Calu3 (cell line): ENCODE results near the gene ZNF80. TPM values are rescaled to one million over a fixed set of nuclear protein-coding genes. Genes with fewer than 3 reads are reported as not detected.

Experiments used
- BruUV-seq: library from RNA; stranded (reverse); fragments of 400-500 nt; replicated peaks from 2 replicates; lab custom pipeline; 2021; lab: Mats Ljungman, UMichigan
- CTCF ChIA-PET: fragments of 300-600 bp; sonication (Branson Sonifier 250); formaldehyde crosslinking; loops from one replicate; lab custom pipeline; 2022; ENCODE audit warnings: antibody characterized with exemption; lab: Charles Lee
- DNase-seq: peaks from one replicate; pipeline ENCODE4 v3.0.0; 2022
- H3K27ac Mint-ChIP-seq: one replicate; pipeline ENCODE4 v1.8.0; 2022; ENCODE audit warnings: mixed read lengths; ENCODE audit not compliant: unreplicated experiment
- H3K27me3 Mint-ChIP-seq: one replicate; pipeline ENCODE4 v1.8.0; 2022; ENCODE audit warnings: mixed read lengths; ENCODE audit not compliant: unreplicated experiment
- H3K36me3 Mint-ChIP-seq: one replicate; pipeline ENCODE4 v1.8.0; 2022; ENCODE audit warnings: mild to moderate bottlenecking, moderate library complexity, mixed read lengths; ENCODE audit not compliant: insufficient read depth, unreplicated experiment
- H3K4me1 Mint-ChIP-seq: one replicate; pipeline ENCODE4 v1.8.0; 2022; ENCODE audit warnings: mild to moderate bottlenecking, low read depth, mixed read lengths; ENCODE audit not compliant: unreplicated experiment
- H3K4me3 Mint-ChIP-seq: one replicate; pipeline ENCODE4 v1.8.0; 2022; ENCODE audit warnings: mild to moderate bottlenecking, low read depth, moderate library complexity, mixed read lengths; ENCODE audit not compliant: unreplicated experiment
- H3K9me3 Mint-ChIP-seq: one replicate; pipeline ENCODE4 v1.8.0; 2022; ENCODE audit warnings: low read depth, mixed read lengths; ENCODE audit not compliant: unreplicated experiment
- CTCF ChIP-seq: fragments of 200-600 bp; IDR thresholded peaks from one replicate; pipeline ENCODE4 v1.8.0; 2022; ENCODE audit warnings: antibody characterized with exemption; ENCODE audit not compliant: unreplicated experiment
- intact Hi-C: fragments of 100-400 bp; cut with micrococcal nuclease; formaldehyde crosslinking; loops from one replicate; pipeline ENCODE4 v1.10.0; 2022; ENCODE audit not compliant: unreplicated experiment
- total RNA-seq: library from RNA; stranded (reverse); gene quantifications from 2 replicates; pipeline ENCODE4 v1.2.3, GENCODE V29; 2022

Gene ZNF80
- total RNA-seq, 1 experiment from 2014 or later = not detected

- no peak overlapping the region for H3K27ac Mint-ChIP-seq
- no peak for TF ChIP-seq CTCF
- intact Hi-C loops = no loop called here
- peaks cover 12% of the 10 kb centered on the region for H3K27me3 Mint-ChIP-seq
- BruUV-seq = no TSS peak
- H3K36me3 Mint-ChIP-seq = no peaks in the 10 kb centered on the region
- CTCF ChIA-PET = no interaction called here
- DNase-seq = no peak
- H3K4me3 Mint-ChIP-seq = no peak overlapping the region
- H3K4me1 Mint-ChIP-seq = no peaks in the 10 kb centered on the region
- peaks cover 5% of the 10 kb centered on the region for H3K9me3 Mint-ChIP-seq
Measured at GRCh38 chr3:114274929-114275328, 37.6 kb upstream of the ZNF80 start.

- H3K36me3 Mint-ChIP-seq = no peaks in the 10 kb centered on the region
- intact Hi-C loops = no loop called here
- no peaks in the 10 kb centered on the region for H3K4me1 Mint-ChIP-seq
- peaks cover 7% of the 10 kb centered on the region for H3K9me3 Mint-ChIP-seq
- H3K27ac Mint-ChIP-seq = no peak overlapping the region
- H3K4me3 Mint-ChIP-seq = no peak overlapping the region
- H3K27me3 Mint-ChIP-seq = peaks cover 12% of the 10 kb centered on the region
- no TSS peak for BruUV-seq
- CTCF ChIA-PET = no interaction called here
- TF ChIP-seq CTCF = no peak
- no peak for DNase-seq
Measured at GRCh38 chr3:114272271-114272670, 34.9 kb upstream of the ZNF80 start.

DNA sequence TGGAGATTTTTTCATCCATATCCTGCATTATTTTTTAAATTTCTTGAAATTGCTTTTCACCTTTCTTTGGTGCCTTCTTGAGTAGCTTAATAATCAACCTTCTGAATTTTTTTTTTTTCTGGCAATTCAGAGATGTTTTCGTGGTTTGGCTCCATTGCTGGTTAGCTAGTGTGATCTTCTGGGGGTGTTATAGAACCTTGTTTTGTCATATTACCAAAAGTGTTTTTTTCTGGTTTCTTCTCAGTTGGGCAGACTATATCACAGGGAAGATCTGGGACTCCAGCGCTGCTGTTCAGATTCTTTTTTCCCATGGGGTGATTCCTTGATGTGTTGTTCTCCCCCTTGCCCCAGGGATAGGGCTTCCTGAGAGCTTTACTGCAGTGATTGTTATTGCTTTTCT lies 32.6 kb upstream of the ZNF80 start:
- no peak for DNase-seq
- H3K4me1 Mint-ChIP-seq = no peaks in the 10 kb centered on the region
- H3K27me3 Mint-ChIP-seq = peaks cover 31% of the 10 kb centered on the region
- no peak for TF ChIP-seq CTCF
- no peak overlapping the region for H3K4me3 Mint-ChIP-seq
- H3K36me3 Mint-ChIP-seq = no peaks in the 10 kb centered on the region
- peaks cover 7% of the 10 kb centered on the region for H3K9me3 Mint-ChIP-seq
- no peak overlapping the region for H3K27ac Mint-ChIP-seq
- intact Hi-C loops = no loop called here
- no TSS peak for BruUV-seq
- CTCF ChIA-PET = interaction anchor here (0.7 kb wide), 1 partner anchor 25 kb away, joined by 4 read pairs; no protein-coding TSS in a partner anchor

GRCh38 chr3:114260152-114260551 lies 22.8 kb upstream of the ZNF80 start:
- H3K4me3 Mint-ChIP-seq = no peak overlapping the region
- BruUV-seq = no TSS peak
- CTCF ChIA-PET = no interaction called here
- no peak for DNase-seq
- H3K36me3 Mint-ChIP-seq = no peaks in the 10 kb centered on the region
- intact Hi-C loops = no loop called here
- H3K27me3 Mint-ChIP-seq = peaks cover 27% of the 10 kb centered on the region
- no peaks in the 10 kb centered on the region for H3K4me1 Mint-ChIP-seq
- H3K9me3 Mint-ChIP-seq = peaks cover 7% of the 10 kb centered on the region
- H3K27ac Mint-ChIP-seq = no peak overlapping the region
- no peak for TF ChIP-seq CTCF
